Dermis blood vessel endothelial cell (primary cell): Measurements from ENCODE around the gene NGEF. TPM values are rescaled to one million over a fixed set of nuclear protein-coding genes. Genes with fewer than 3 reads are reported as not detected.
A peak's percentile ranks its signal among the peaks of the same experiment; 100 is the strongest.
"Not testable (repeated sequence)": the region's sequence is repeated elsewhere in the genome, so short reads cannot be mapped to it uniquely, and the experiment has no call there.

Source experiments
- DNase-seq: peaks from one replicate; pipeline ENCODE4 v3.0.0; 2010
- total RNA-seq: library from RNA; depleted of rRNA; stranded (reverse); fragments of >200 nt; gene quantifications from 2 replicates; pipeline ENCODE4 v1.2.3, GENCODE V29; 2014

The NGEF gene
- total RNA-seq, 1 donor from 2014 or later = 0.17 TPM

DNA sequence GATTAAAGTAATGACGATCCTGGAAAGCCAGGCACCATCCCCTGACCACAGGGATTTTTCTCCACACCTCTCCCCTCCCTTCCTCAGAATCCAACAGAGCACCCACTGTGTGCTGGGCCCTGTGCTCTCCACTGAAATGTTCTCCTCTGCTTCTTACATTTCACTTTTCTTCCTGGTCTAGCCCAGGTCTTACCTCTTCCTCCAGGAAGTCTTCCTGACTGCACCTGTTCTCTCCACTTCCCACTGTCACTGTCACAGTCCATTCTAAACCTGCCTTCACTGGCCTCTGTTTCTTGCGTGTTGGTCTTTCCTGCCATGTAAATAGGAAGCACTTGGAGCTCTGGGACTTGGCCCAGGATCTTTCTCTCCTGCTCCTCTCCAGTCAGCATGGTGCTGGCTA lies 7.4 kb upstream of the NGEF start:
- DNase-seq = no peak

DNA sequence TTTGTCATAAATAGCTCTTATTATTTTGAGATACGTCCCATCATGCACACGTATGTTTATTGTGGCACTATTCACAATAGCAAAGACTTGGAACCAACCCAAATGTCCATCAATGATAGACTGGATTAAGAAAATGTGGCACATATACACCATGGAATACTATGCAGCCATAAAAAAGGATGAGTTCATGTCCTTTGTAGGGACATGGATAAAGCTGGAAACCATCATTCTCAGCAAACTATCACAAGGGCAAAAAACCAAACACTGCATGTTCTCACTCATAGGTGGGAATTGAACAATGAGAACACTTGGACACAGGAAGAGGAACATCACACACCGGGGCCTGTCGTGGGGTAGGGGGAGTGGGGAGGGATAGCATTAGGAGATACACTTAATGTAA lies 6.6 kb upstream of the NGEF start:
- DNase-seq = not testable (repeated sequence)

DNA sequence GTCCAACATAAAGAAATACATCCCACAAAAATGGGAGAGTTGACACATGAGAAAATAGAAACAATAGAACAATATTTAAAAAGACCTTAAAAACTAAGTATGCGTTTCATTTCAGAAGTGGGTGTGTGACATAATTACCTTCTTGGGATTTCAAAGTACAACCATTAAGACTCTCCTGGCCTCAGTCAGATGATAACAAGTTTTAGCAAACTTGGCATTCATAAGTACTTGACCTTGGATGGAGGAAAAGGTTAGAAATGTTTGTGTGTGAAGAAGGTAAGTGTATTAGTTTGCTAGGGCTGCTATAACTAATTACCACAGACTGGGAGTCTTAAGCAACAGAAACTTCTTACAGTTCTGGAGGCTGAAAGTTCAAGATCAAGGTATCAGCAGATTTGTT lies 4.9 kb upstream of the NGEF start:
- DNase-seq = no peak

- DNase-seq = no peak
Measured at GRCh38 chr2:233015019-233015645, 2.1 kb upstream of the NGEF start.

- no peak for DNase-seq
Measured at GRCh38 chr2:233013650-233014049, 594 bp upstream of the NGEF start.

DNA sequence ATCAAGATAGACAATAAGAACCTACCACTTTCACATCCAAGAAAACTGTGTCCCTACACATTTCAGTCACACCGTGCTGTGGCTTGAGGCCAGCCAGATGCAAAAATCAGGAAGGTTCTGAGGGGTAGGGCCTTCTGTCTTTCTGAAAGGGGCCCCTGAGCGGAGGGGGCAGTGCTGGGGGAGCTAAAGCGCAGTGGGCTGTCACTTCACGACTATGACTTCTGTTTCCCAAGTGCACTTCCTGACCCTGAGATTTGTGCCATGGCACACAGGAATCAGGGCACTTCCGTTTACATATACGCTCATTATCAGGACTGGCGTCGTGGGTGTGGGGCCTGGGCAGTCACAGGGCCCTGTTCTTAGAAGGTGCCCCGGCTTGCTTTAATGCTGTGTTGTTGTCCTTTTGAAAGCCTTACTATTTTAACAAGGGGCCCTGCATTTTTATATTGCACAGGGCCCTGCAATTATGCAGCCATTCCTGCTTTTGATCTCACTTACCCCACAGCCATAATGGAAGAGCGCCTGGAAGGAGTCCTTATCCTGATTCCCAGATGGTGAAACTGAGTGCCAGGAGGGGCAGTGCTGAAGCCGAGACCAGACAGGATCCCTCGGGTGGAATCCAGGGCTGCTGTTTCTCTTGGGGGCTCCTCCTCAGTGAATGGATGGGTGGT lies 620 bp downstream of the NGEF start:
- DNase-seq = peak; percentile 29

DNA sequence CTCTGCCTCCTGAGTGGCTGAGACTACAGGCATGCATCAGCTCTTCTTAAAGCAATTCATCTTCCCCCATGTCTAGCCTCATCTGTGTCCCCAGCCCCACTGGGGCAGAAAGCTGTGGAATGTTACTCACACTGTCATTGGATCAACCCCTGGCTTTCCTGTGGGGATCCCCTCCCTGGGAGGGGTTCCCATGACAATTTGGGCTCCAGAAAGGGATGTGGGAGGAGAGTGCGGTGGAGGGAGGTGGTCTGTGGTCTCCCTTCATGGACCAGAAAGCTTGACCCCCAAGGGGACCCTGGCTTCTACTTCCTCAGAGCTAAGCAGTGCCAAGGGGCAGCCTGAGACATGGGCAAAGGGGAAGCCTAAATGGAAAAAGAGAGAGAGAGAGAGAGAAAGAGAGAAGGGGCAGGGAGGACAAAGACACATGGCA lies 1.3 kb downstream of the NGEF start:
- DNase-seq = no peak

- DNase-seq = no peak
Measured at GRCh38 chr2:233011268-233011650, 1.8 kb downstream of the NGEF start.

DNA sequence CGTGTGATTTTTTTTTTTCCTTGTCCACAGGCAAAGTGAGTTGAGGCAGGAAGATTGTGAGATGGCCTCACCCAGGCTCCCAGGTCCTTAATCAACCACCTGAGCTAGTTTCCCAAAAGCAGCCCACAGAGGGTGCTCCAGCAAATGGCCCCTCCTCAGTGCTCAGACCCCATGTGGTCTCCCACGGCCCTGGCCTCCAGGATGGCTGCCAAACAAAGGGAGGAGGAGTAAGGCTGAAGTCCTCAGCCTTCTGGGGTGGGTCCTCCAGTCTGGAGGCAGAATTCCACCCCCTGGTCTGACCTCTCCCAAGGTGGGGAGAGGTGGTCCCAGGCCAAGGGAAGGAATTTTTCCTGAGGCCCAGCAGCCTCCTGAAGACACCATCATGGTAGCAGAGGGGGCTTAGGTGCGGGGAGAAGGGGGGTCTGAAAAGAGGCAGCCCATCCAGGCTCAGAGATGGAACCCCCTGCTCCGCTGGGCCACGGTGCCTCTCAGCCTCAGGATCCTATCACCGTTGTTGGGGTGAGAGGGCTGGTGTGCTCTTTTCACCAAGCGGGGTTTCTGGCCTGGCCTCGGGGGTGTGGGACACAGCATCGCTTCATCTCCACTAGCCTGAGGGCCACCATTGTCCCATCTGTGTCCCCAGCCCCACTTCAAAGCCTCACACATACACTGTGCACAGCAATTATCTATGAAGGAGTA lies 2.3 kb downstream of the NGEF start:
- no peak for DNase-seq

DNA sequence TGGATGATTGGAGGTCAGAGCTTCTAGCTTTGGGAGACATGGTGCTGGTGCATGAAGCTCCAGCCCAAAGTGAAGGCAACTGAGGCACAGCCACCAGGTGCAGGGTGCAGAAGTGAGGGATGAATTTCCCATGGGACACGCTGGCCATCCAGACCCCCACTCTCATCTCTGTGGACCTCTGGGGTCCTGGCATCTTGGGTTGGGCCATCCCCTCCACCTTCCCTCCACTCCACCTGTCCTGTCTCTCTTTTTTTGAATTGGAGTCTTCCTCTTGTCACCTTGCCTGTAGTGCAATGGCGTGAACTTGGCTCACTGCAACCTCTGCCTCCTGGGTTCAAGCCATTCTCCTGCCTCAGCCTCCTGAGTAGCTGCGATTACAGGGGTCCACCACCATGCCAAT lies 3.4 kb downstream of the NGEF start:
- DNase-seq = no peak

GRCh38 chr2:233007739-233008138 lies 5.3 kb downstream of the NGEF start:
- no peak for DNase-seq

DNA sequence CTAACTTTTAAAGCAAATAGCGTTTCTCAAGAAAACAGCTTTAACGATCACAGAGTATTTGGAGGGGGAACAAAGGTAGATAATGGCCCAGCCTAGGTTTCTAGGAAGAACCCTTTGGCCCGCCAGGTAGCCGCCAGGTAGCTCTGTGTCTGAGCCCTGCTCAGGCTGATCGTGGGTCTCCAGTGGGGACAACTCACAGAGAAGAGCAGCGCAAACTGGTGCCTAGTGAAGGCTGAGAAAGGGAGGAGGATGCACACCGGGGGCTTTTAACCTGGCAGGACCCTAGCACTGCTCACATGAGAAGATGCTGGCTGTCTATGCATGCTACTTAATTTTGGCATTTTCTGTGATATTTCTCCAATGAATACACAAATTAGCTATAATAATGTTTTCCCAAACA lies 5.8 kb downstream of the NGEF start:
- no peak for DNase-seq

GRCh38 chr2:233006648-233007047 lies 6.4 kb downstream of the NGEF start:
- no peak for DNase-seq

DNA sequence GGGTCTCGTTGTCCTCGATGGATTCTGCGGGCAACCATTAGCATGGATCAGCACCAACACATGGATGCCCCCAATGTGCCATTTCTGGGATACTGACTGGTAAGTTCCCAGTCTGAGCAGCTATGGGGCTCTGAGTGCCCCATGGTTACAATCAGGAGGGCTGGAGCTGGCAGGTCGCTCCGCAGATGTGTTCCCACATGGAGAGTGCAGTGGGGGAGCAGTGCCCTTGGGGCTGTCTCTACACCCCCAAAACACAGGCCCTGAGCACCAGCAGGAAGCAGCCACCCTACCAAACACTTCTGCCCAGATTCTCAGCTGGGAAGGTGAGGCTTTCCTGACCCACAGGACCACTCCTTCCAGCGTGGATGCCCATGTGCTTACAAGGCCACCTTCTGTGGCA lies 8.0 kb downstream of the NGEF start:
- no peak for DNase-seq

GRCh38 chr2:233003658-233004555 lies 9.1 kb downstream of the NGEF start:
- DNase-seq = no peak

DNA sequence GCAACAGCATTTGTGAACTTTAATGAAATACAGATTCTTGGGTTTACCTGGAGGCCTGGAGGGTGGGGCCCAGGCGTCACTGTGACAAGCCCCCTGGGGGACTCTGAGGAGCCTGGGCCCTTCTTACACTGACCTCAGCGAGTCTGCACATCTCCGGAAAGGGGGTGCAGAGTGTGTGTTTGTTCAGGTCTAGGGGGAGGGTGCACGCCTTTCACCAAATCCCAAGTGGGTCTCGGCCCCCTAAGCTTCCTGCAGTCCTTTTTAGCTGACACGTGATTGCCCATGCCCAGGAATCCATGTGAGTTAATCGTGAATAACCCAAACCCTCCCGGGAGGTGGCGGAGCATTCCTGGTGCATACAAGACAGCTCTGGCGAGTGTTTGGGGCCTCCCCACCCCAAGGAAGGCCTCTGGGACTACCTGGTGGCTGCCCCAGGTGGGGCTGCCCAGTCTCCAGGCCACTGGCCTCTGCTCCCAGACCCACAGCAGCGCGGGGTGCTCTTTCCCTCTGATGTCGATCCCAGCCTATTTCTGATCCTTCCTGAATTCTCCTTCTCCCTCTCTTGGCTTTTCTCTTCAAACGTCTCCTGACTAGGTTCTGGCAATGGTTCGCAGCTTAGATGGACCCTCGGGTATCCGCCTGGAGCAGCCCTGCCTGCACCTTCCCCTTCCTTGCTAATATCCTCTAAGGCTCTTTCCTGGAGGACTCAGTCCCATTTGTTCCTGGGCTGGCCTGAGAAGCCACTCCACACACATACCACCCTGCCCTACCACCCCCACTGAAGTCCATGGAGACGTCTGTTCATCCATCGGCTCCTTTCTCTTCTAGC lies 10.0 kb downstream of the NGEF start:
- DNase-seq = no peak

GRCh38 chr2:233000886-233001750 lies 11.9 kb downstream of the NGEF start:
- no peak for DNase-seq

GRCh38 chr2:232999354-232999753 lies 13.7 kb downstream of the NGEF start:
- no peak for DNase-seq

DNA sequence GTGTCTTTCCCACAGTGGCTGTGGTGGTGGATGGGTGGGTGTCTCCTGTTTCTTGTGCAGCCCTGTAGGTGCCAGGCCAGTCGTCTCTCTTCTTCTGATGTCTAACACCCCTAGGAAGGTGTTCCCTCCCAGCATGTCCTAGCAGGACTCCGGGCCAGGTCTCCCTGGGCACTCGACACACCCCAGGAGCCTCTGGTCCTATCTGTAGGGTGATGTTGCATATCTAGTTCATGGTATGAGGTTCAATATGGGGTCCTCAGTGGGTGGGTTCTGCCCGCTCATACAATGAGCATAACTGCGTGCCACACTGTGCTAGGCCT lies 14.4 kb downstream of the NGEF start:
- no peak for DNase-seq

GRCh38 chr2:232997749-232998665 lies 15.0 kb downstream of the NGEF start:
- no peak for DNase-seq
